Measurements from ENCODE around the gene CAPSL.

DNA sequence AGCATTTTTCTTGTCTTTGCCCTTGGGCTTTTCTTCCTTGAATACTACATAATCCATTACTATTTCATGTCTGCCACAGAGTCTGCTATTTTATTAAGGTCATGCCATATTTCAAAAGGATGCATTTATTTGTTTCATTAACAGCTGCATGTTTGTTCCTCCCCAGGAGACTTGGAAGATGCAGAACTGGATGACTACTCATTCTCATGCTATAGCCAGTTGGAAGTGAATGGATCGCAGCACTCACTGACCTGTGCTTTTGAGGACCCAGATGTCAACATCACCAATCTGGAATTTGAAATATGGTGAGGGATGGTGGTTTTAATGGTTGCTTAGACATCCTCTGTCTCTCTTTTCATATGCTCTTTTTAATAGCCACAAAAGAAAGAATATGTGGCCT is 77.7 kb downstream of the CAPSL start:
- no peak for TF ChIP-seq EZH2phosphoT487 (IDR thresholded peaks at IDR 0.05; ENCODE audit: unreplicated experiment)
- TF ChIP-seq, protein P1, sequence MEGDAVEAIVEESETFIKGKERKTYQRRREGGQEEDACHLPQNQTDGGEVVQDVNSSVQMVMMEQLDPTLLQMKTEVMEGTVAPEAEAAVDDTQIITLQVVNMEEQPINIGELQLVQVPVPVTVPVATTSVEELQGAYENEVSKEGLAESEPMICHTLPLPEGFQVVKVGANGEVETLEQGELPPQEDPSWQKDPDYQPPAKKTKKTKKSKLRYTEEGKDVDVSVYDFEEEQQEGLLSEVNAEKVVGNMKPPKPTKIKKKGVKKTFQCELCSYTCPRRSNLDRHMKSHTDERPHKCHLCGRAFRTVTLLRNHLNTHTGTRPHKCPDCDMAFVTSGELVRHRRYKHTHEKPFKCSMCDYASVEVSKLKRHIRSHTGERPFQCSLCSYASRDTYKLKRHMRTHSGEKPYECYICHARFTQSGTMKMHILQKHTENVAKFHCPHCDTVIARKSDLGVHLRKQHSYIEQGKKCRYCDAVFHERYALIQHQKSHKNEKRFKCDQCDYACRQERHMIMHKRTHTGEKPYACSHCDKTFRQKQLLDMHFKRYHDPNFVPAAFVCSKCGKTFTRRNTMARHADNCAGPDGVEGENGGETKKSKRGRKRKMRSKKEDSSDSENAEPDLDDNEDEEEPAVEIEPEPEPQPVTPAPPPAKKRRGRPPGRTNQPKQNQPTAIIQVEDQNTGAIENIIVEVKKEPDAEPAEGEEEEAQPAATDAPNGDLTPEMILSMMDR (conservative IDR thresholded peaks at IDR 0.05; ENCODE audit: low read depth in 2 of 2) = no peak
- TF ChIP-seq NANOG (IDR thresholded peaks at IDR 0.05; ENCODE audit: borderline replicate concordance) = no peak
